K562 (cell line): ENCODE measurements around the gene HES6. TPM values are rescaled to one million over a fixed set of nuclear protein-coding genes. Genes with fewer than 3 reads are reported as not detected.

Experiments used
- ARNT ChIP-seq, 2 experiments: fragments of 450-650 bp; IDR thresholded peaks; 2 replicates each; pipeline ENCODE4 v1.6.1; 2016; ENCODE audit warnings: mild to moderate bottlenecking in 1 of 2
- CCNT2 ChIP-seq: IDR thresholded peaks from 2 replicates; pipeline ENCODE4 v1.6.1; 2011; ENCODE audit warnings: borderline replicate concordance, low read depth, mild to moderate bottlenecking, moderate library complexity, mixed read lengths, low read length; ENCODE audit not compliant: insufficient read length; ENCODE audit errors: extremely low read depth
- CEBPG ChIP-seq, 3 experiments: fragments of 200-800 bp in 1 of 3; sonication (Bioruptor generic) in 1 of 3; sonication (generic) in 1 of 3; formaldehyde crosslinking in 1 of 3; IDR thresholded peaks in 2 of 3; conservative IDR thresholded peaks in 1 of 3; 2 replicates each; pipeline versions ENCODE4 v1.6.1 to v1.8.0; 2016 to 2022; ENCODE audit warnings: missing compliant biosample characterization in 2 of 3, missing genetic modification characterization in 2 of 3, mild to moderate bottlenecking in 1 of 3, missing genetic modification reagents in 1 of 3
- EHMT2 ChIP-seq: fragments of 450-650 bp; IDR thresholded peaks from 2 replicates; pipeline ENCODE4 v1.6.1; 2018; ENCODE audit warnings: antibody characterized with exemption
- GABPA ChIP-seq: fragments of 200-800 bp; sonication (Bioruptor generic); conservative IDR thresholded peaks from 2 replicates; pipeline ENCODE4 v1.6.1; 2016; ENCODE audit warnings: low read depth, missing genetic modification characterization, missing compliant biosample characterization
- GABPB1 ChIP-seq: sonication (generic); formaldehyde crosslinking; IDR thresholded peaks from 2 replicates; pipeline ENCODE4 v1.8.0; 2022; ENCODE audit warnings: mild to moderate bottlenecking, missing genetic modification reagents
- HDAC6 ChIP-seq: IDR thresholded peaks from 2 replicates; pipeline ENCODE4 v1.6.1; 2012; ENCODE audit warnings: low read depth, mild to moderate bottlenecking, control low read depth, inconsistent platforms, low read length, moderate library complexity
- HMG20A ChIP-seq: fragments of 450-650 bp; formaldehyde crosslinking; conservative IDR thresholded peaks from 2 replicates; pipeline ENCODE4 v1.4.0; 2020; ENCODE audit warnings: mild to moderate bottlenecking, mixed read lengths
- IRF1 ChIP-seq: sonication (generic); formaldehyde crosslinking; IDR thresholded peaks from 2 replicates; pipeline ENCODE4 v1.8.0; 2022; ENCODE audit warnings: missing genetic modification reagents, mild to moderate bottlenecking, borderline replicate concordance
- IRF9 ChIP-seq: fragments of 450-650 bp; IDR thresholded peaks from 2 replicates; pipeline ENCODE4 v1.6.1; 2016; ENCODE audit warnings: missing biosample characterization, missing genetic modification characterization
- PCBP1 ChIP-seq: fragments of 200-400 bp; formaldehyde crosslinking; IDR thresholded peaks from 2 replicates; pipeline ENCODE4 v1.6.1; 2018; ENCODE audit warnings: mild to moderate bottlenecking, low read depth, low read length; ENCODE audit not compliant: poor library complexity, severe bottlenecking
- PURB ChIP-seq: sonication (generic); formaldehyde crosslinking; IDR thresholded peaks from 2 replicates; pipeline ENCODE4 v1.9.0; 2021; ENCODE audit warnings: low read depth, mild to moderate bottlenecking, missing genetic modification reagents
- RBFOX2 ChIP-seq: fragments of 200-400 bp; formaldehyde crosslinking; IDR thresholded peaks from 2 replicates; pipeline ENCODE4 v1.6.1; 2017; ENCODE audit warnings: low read depth, mild to moderate bottlenecking, low read length, moderate library complexity
- SPI1 ChIP-seq: IDR thresholded peaks from 2 replicates; pipeline ENCODE4 v1.6.1; 2011; ENCODE audit warnings: low read depth, low read length, control low read depth, borderline replicate concordance
- THRB ChIP-seq: fragments of 450-650 bp; formaldehyde crosslinking; conservative IDR thresholded peaks from 2 replicates; pipeline ENCODE4 v1.4.0; 2022; ENCODE audit warnings: mild to moderate bottlenecking, missing genetic modification characterization
- polyA plus RNA-seq, 8 experiments: library from polyadenylated mRNA; depleted of rRNA in 4 of 8; stranded (reverse) in 5 of 8; unstranded in 3 of 8; fragments of >200 nt; fragmentation: Nextera tagmentation in 2 of 8; fragmentation: Illumina TruSeq in 1 of 8; extraction: Ambion mirVana in 2 of 8; extraction: Trizol in 1 of 8; gene quantifications; 2 replicates each; pipeline versions ENCODE4 v1.2.1 to v1.2.3, GENCODE V29; 2011 to 2014; ENCODE audit warnings: inconsistent platforms in 1 of 8, missing spikeins in 1 of 8
- total RNA-seq, 7 experiments: library from RNA; depleted of rRNA in 6 of 7; stranded (reverse); fragments of >200 nt in 6 of 7; fragmentation: Illumina TruSeq in 2 of 7; extraction: Trizol in 2 of 7; gene quantifications; 2 replicates each; pipeline versions ENCODE4 v1.2.1 to v1.2.3, GENCODE V29; 2011 to 2021; ENCODE audit warnings: low replicate concordance in 1 of 7

Gene HES6
- total and polyA plus RNA-seq, 9 of the 15 experiments (the other 6 are each of a cell fraction or from before 2014, with no cell fraction given), result 6.2 to 133 (median 29.2) TPM

- TF ChIP-seq EHMT2, result 0 out of 2 replicates have a peak, but pooled peaks have one; percentile 13
- TF ChIP-seq PURB (CRISPR knock-in tag), result no peak
- no peak for TF ChIP-seq HDAC6
- peak; percentile 33; the same call in 1 of the 2 replicates for TF ChIP-seq SPI1
- TF ChIP-seq CEBPG (CRISPR knock-in tag; IDR thresholded peaks at IDR 0.05), result no peak
- TF ChIP-seq CEBPG (tag; conservative IDR thresholded peaks at IDR 0.05 in 1 of 2, IDR thresholded peaks at IDR 0.05 in 1 of 2), result no peak
- TF ChIP-seq THRB (CRISPR knock-in tag), result no peak
- no peak for TF ChIP-seq HMG20A (CRISPR knock-in tag)
- TF ChIP-seq PCBP1, result no peak
- TF ChIP-seq IRF9 (tag), result no peak
- no peak for TF ChIP-seq ARNT (IDR thresholded peaks at IDR 0.05)
- TF ChIP-seq IRF1 (CRISPR knock-in tag), result no peak
- TF ChIP-seq GABPA, result no peak
- no peak for TF ChIP-seq CCNT2
- TF ChIP-seq GABPB1, result no peak
- TF ChIP-seq RBFOX2, result no peak
Measured at GRCh38 chr2:238237431-238238135, 2.3 kb downstream of the HES6 start (continued).
